Activated CD4-positive, alpha-beta T cell treated with anti-CD3 and anti-CD28 coated beads, Interleukin-2, amount 50 U/mL, for 16 hours (primary cell): ENCODE results near the gene COL2A1.

ENCODE experiments used
- DNase-seq: peaks from one replicate; pipeline ENCODE4 v3.0.0-alpha.2; 2020

Gene COL2A1

GRCh38 chr12:47942614-47943225, 61.6 kb downstream of the COL2A1 start:
- DNase-seq = no peak

- DNase-seq = peak; percentile 23
These were observed 62.2 kb downstream of the COL2A1 start for GRCh38 chr12:47941871-47942613.

GRCh38 chr12:47941475-47941780, 62.8 kb downstream of the COL2A1 start:
- no peak for DNase-seq

- no peak for DNase-seq
These were observed 63.4 kb downstream of the COL2A1 start for GRCh38 chr12:47940773-47941474.

GRCh38 chr12:47939009-47939601, 65.2 kb downstream of the COL2A1 start:
- DNase-seq = no peak

GRCh38 chr12:47938594-47938993, 65.7 kb downstream of the COL2A1 start:
- DNase-seq = no peak

- DNase-seq = no peak
These were observed 66.2 kb downstream of the COL2A1 start for GRCh38 chr12:47938093-47938492.

- DNase-seq = no peak
These were observed 69.1 kb downstream of the COL2A1 start for GRCh38 chr12:47935184-47935583.

GRCh38 chr12:47931187-47931586, 73.1 kb downstream of the COL2A1 start:
- no peak for DNase-seq

- DNase-seq = no peak
These were observed 73.6 kb downstream of the COL2A1 start for GRCh38 chr12:47930634-47931033.

GRCh38 chr12:47927346-47927745, 76.9 kb downstream of the COL2A1 start:
- no peak for DNase-seq
